C4-2B (cell line): Measurements from ENCODE around the gene KCNH8.

Source experiments
- CTCF ChIP-seq: fragments of 450-650 bp; conservative IDR thresholded peaks from 2 replicates; pipeline ENCODE4 v1.5.1; 2017; ENCODE audit warnings: mild to moderate bottlenecking
- ZFX ChIP-seq: fragments of 450-650 bp; IDR thresholded peaks from 2 replicates; pipeline ENCODE4 v1.6.1; 2017

- TF ChIP-seq CTCF (no peak), ZFX (no peak)
Measured at GRCh38 chr3:19231792-19232461, 83.6 kb downstream of the KCNH8 start.
